GM23248 (cell line): ENCODE data around the gene CRYGC.

Experiments used
- EZH2 ChIP-seq: fragments of 200-600 bp; sonication (generic); IDR thresholded peaks from 2 replicates; pipeline ENCODE4 v1.6.1; 2018; ENCODE audit warnings: antibody characterized with exemption, mild to moderate bottlenecking; ENCODE audit not compliant: insufficient read depth, poor library complexity, severe bottlenecking
- EZH2phosphoT487 ChIP-seq: fragments of 200-600 bp; sonication (generic); IDR thresholded peaks from 2 replicates; pipeline ENCODE4 v1.6.1; 2018; ENCODE audit warnings: antibody characterized with exemption, moderate library complexity, mild to moderate bottlenecking, low read depth; ENCODE audit not compliant: insufficient read depth

DNA sequence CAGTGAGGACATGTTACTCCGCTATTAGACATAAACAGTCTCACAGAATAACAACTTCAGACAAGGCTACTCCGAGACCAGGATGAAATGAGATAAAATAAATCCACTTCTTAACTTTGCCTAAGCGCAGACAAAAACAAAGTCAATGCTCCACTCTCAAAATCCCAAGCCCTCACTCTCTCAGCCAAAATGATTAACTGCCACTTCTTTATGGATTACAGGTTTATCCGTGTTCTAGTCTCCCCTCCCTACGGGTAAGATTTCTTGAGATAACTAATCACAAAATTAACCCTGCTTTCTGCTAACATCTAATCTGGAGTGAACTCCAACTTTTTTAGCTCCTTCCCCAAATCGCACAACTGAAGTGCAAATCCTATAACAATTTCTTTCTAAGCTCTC lies 1.1 kb upstream of the CRYGC start:
- no peak for TF ChIP-seq EZH2phosphoT487
- TF ChIP-seq EZH2: no peak
